Measurements from ENCODE around the gene SPECC1L.

Gene SPECC1L

GRCh38 chr22:24233235-24233634, 37.4 kb upstream of the SPECC1L start:
- no peak overlapping the region for H2BK12ac ChIP-seq (ENCODE audit: low read length)
- no peak overlapping the region for H3K14ac ChIP-seq (ENCODE audit: low read length)
- H4K91ac ChIP-seq (ENCODE audit: low read depth, low read length): no peak overlapping the region
- no peak overlapping the region for H2BK120ac ChIP-seq (ENCODE audit: insufficient read depth, low read length, poor library complexity)
- H3K4me3 ChIP-seq (ENCODE audit: low read depth, low read length): no peak overlapping the region
- H3K4ac ChIP-seq (ENCODE audit: low read depth, low read length): no peak overlapping the region
- no peak overlapping the region for H3K9ac ChIP-seq (ENCODE audit: low read length)
- H3K23ac ChIP-seq (ENCODE audit: low read length): no peak overlapping the region
- H3K4me2 ChIP-seq (ENCODE audit: low read length): no peak overlapping the region
- H2AK5ac ChIP-seq (ENCODE audit: low read length): no peak overlapping the region
- peaks cover 2% of the 10 kb centered on the region for H3K9me3 ChIP-seq (ENCODE audit: insufficient read depth, low read depth, low read length)
- no peak for DNase-seq
- H3K18ac ChIP-seq (ENCODE audit: low read length): no peak overlapping the region
- H3K36me3 ChIP-seq (ENCODE audit: control insufficient read depth in 1 of 2, insufficient read depth in 2 of 2, low read length in 2 of 2): no peaks in the 10 kb centered on the region
- no CpG with 5 or more reads among the region's 13 CpGs for WGBS (ENCODE audit: extremely low coverage, insufficient coverage, insufficient read length)
- H2BK5ac ChIP-seq (ENCODE audit: low read depth, low read length, poor library complexity): no peak overlapping the region
- no peaks in the 10 kb centered on the region for H3K79me2 ChIP-seq (ENCODE audit: control insufficient read depth, insufficient read depth, low read length, poor library complexity)
- no peaks in the 10 kb centered on the region for H3K79me1 ChIP-seq (ENCODE audit: low read length)
- H2AFZ ChIP-seq (ENCODE audit: insufficient read depth, low read length, poor library complexity): no peak overlapping the region
- H3K4me1 ChIP-seq (ENCODE audit: control insufficient read depth in 1 of 2, insufficient read depth in 2 of 2, low read length in 2 of 2): peaks cover 7 to 11% of the 10 kb centered on the region in 2 experiments
- no peak overlapping the region for H3K27ac ChIP-seq (ENCODE audit: low read depth, low read length)
- H4K12ac ChIP-seq (ENCODE audit: low read depth, low read length): no peak overlapping the region
- no peak overlapping the region for H4K8ac ChIP-seq (ENCODE audit: low read depth, low read length)
- H3K27me3 ChIP-seq (ENCODE audit: insufficient read depth, low read length): no peaks in the 10 kb centered on the region

GRCh38 chr22:24233816-24234215, 36.8 kb upstream of the SPECC1L start:
- Histone ChIP-seq H4K12ac (ENCODE audit: low read depth, low read length) (no peak overlapping the region), H3K36me3 (ENCODE audit: control insufficient read depth in 1 of 2, insufficient read depth in 2 of 2, low read length in 2 of 2) (no peaks in the 10 kb centered on the region), H4K91ac (ENCODE audit: low read depth, low read length) (no peak overlapping the region), H3K4me2 (ENCODE audit: low read length) (no peak overlapping the region), H3K27ac (ENCODE audit: low read depth, low read length) (no peak overlapping the region), H4K8ac (ENCODE audit: low read depth, low read length) (no peak overlapping the region), H3K4ac (ENCODE audit: low read depth, low read length) (no peak overlapping the region), H3K79me2 (ENCODE audit: control insufficient read depth, insufficient read depth, low read length, poor library complexity) (no peaks in the 10 kb centered on the region), H3K9me3 (ENCODE audit: insufficient read depth, low read depth, low read length) (peaks cover 2% of the 10 kb centered on the region), H3K79me1 (ENCODE audit: low read length) (no peaks in the 10 kb centered on the region), H3K27me3 (ENCODE audit: insufficient read depth, low read length) (no peaks in the 10 kb centered on the region), H2AFZ (ENCODE audit: insufficient read depth, low read length, poor library complexity) (no peak overlapping the region), H3K14ac (ENCODE audit: low read length) (no peak overlapping the region), H3K4me3 (ENCODE audit: low read depth, low read length) (no peak overlapping the region), H2BK5ac (ENCODE audit: low read depth, low read length, poor library complexity) (no peak overlapping the region), H3K4me1 (ENCODE audit: control insufficient read depth in 1 of 2, insufficient read depth in 2 of 2, low read length in 2 of 2) (peaks cover 7 to 11% of the 10 kb centered on the region in 2 experiments), H3K23ac (ENCODE audit: low read length) (no peak overlapping the region), H2BK120ac (ENCODE audit: insufficient read depth, low read length, poor library complexity) (no peak overlapping the region), H2AK5ac (ENCODE audit: low read length) (no peak overlapping the region), H3K18ac (ENCODE audit: low read length) (no peak overlapping the region), H2BK12ac (ENCODE audit: low read length) (no peak overlapping the region), H3K9ac (ENCODE audit: low read length) (no peak overlapping the region)
- no CpG with 5 or more reads among the region's 14 CpGs for WGBS (ENCODE audit: extremely low coverage, insufficient coverage, insufficient read length)
- no peak for DNase-seq

GRCh38 chr22:24235315-24235714, 35.3 kb upstream of the SPECC1L start:
- Histone ChIP-seq H3K27me3 (ENCODE audit: insufficient read depth, low read length) (no peaks in the 10 kb centered on the region), H4K91ac (ENCODE audit: low read depth, low read length) (no peak overlapping the region), H3K4me3 (ENCODE audit: low read depth, low read length) (no peak overlapping the region), H2BK12ac (ENCODE audit: low read length) (no peak overlapping the region), H2AFZ (ENCODE audit: insufficient read depth, low read length, poor library complexity) (no peak overlapping the region), H3K36me3 (ENCODE audit: control insufficient read depth in 1 of 2, insufficient read depth in 2 of 2, low read length in 2 of 2) (no peaks in the 10 kb centered on the region), H3K4ac (ENCODE audit: low read depth, low read length) (no peak overlapping the region), H3K27ac (ENCODE audit: low read depth, low read length) (no peak overlapping the region), H4K12ac (ENCODE audit: low read depth, low read length) (no peak overlapping the region), H3K18ac (ENCODE audit: low read length) (no peak overlapping the region), H3K23ac (ENCODE audit: low read length) (no peak overlapping the region), H3K4me1 (ENCODE audit: control insufficient read depth in 1 of 2, insufficient read depth in 2 of 2, low read length in 2 of 2) (peaks cover 7 to 11% of the 10 kb centered on the region in 2 experiments), H2BK120ac (ENCODE audit: insufficient read depth, low read length, poor library complexity) (no peak overlapping the region), H4K8ac (ENCODE audit: low read depth, low read length) (no peak overlapping the region), H3K79me2 (ENCODE audit: control insufficient read depth, insufficient read depth, low read length, poor library complexity) (no peaks in the 10 kb centered on the region), H3K9me3 (ENCODE audit: insufficient read depth, low read depth, low read length) (peaks cover 2% of the 10 kb centered on the region), H2BK5ac (ENCODE audit: low read depth, low read length, poor library complexity) (no peak overlapping the region), H2AK5ac (ENCODE audit: low read length) (no peak overlapping the region), H3K79me1 (ENCODE audit: low read length) (no peaks in the 10 kb centered on the region), H3K9ac (ENCODE audit: low read length) (no peak overlapping the region), H3K14ac (ENCODE audit: low read length) (no peak overlapping the region), H3K4me2 (ENCODE audit: low read length) (no peak overlapping the region)
- no peak for DNase-seq
- no CpG with 5 or more reads among the region's 4 CpGs for WGBS (ENCODE audit: extremely low coverage, insufficient coverage, insufficient read length)

GRCh38 chr22:24236656-24237055, 34.0 kb upstream of the SPECC1L start:
- Histone ChIP-seq H2BK12ac (ENCODE audit: low read length) (no peak overlapping the region), H2AFZ (ENCODE audit: insufficient read depth, low read length, poor library complexity) (no peak overlapping the region), H3K4ac (ENCODE audit: low read depth, low read length) (no peak overlapping the region), H4K12ac (ENCODE audit: low read depth, low read length) (no peak overlapping the region), H3K14ac (ENCODE audit: low read length) (no peak overlapping the region), H3K4me1 (ENCODE audit: control insufficient read depth in 1 of 2, insufficient read depth in 2 of 2, low read length in 2 of 2) (peaks cover 0 to 3% of the 10 kb centered on the region in 2 experiments), H3K4me2 (ENCODE audit: low read length) (no peak overlapping the region), H2AK5ac (ENCODE audit: low read length) (no peak overlapping the region), H3K9me3 (ENCODE audit: insufficient read depth, low read depth, low read length) (peaks cover under 1% of the 10 kb centered on the region), H3K79me2 (ENCODE audit: control insufficient read depth, insufficient read depth, low read length, poor library complexity) (no peaks in the 10 kb centered on the region), H3K79me1 (ENCODE audit: low read length) (no peaks in the 10 kb centered on the region), H3K9ac (ENCODE audit: low read length) (no peak overlapping the region), H3K18ac (ENCODE audit: low read length) (no peak overlapping the region), H4K91ac (ENCODE audit: low read depth, low read length) (no peak overlapping the region), H3K36me3 (ENCODE audit: control insufficient read depth in 1 of 2, insufficient read depth in 2 of 2, low read length in 2 of 2) (no peaks in the 10 kb centered on the region), H2BK5ac (ENCODE audit: low read depth, low read length, poor library complexity) (no peak overlapping the region), H3K23ac (ENCODE audit: low read length) (no peak overlapping the region), H3K27ac (ENCODE audit: low read depth, low read length) (no peak overlapping the region), H2BK120ac (ENCODE audit: insufficient read depth, low read length, poor library complexity) (no peak overlapping the region), H4K8ac (ENCODE audit: low read depth, low read length) (no peak overlapping the region), H3K27me3 (ENCODE audit: insufficient read depth, low read length) (no peaks in the 10 kb centered on the region), H3K4me3 (ENCODE audit: low read depth, low read length) (no peak overlapping the region)
- WGBS (ENCODE audit: extremely low coverage, insufficient coverage, insufficient read length): no CpG with 5 or more reads among the region's 4 CpGs
- DNase-seq: no peak

All from trophoblast cell (in vitro differentiated cells and primary cell).